G401.6 (cell line): ENCODE results near the gene GLIS1.

Experiments
- FAIRE-seq: peaks from 2 replicates; lab custom pipeline; 2012; peaks lifted over from hg19 to GRCh38; lab: Jason Lieb, UNC

GLIS1 gene

GRCh38 chr1:53459321-53460175, 279.4 kb downstream of the GLIS1 start, which contains the start of gene DMRTB1:
Gene DMRTB1 (plus strand): TSS chr1:53459399. CDS start chr1:53459454, 55 bp downstream.
- FAIRE-seq, result no peak

DNA sequence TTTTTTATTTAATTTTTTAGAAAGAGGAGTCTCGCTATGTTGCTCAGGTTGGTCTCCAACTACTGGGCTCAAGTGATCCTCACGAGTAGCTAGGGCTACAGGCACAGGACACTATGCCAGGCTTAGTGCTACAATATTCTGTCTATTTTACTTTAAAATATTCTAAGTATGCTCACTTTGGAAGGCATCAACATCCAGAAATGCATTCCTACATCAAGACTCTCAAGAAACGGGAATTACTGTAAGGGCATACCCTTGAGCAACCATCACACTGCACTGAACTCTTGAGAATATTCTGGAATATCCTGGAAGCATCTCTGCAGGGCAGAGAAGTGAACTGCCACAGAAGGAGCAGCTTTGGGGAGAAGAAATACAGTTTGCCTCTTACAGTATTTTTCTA, 280.3 kb downstream of the GLIS1 start:
- FAIRE-seq, result no peak
